ENCODE data around the gene SLC15A1. TPM values are rescaled to one million over a fixed set of nuclear protein-coding genes. Genes with fewer than 3 reads are reported as not detected.

Gene SLC15A1
- total and polyA plus RNA-seq, 9 donors: 0.04 to 14.1 (median 0.21) TPM; not detected in 1

GRCh38 chr13:98792785-98793495, 40.5 kb upstream of the SLC15A1 start:
- Histone ChIP-seq H3K27me3 (ENCODE audit: control insufficient read depth, insufficient read depth, low read length) (peaks cover 3% of the 10 kb centered on the region), H3K27ac (ENCODE audit: low read length) (no peak overlapping the region), H3K4me1 (ENCODE audit: control insufficient read depth, insufficient read depth, low read length) (no peaks in the 10 kb centered on the region), H3K4me3 (ENCODE audit: low read length) (no peak overlapping the region), H3K36me3 (ENCODE audit: control insufficient read depth, insufficient read depth, low read length) (peaks cover 53% of the 10 kb centered on the region), H3K9me3 (replicated peaks; ENCODE audit: control insufficient read depth, low read depth, low read length) (no peaks in the 10 kb centered on the region)
- 83% methylated on average over 9 of the region's 11 CpGs for WGBS (ENCODE audit: insufficient coverage)
- no peak for DNase-seq

- Histone ChIP-seq H3K36me3 (ENCODE audit: control insufficient read depth, insufficient read depth, low read length) (peaks cover 47% of the 10 kb centered on the region), H3K27me3 (ENCODE audit: control insufficient read depth, insufficient read depth, low read length) (peaks cover 3% of the 10 kb centered on the region), H3K4me1 (ENCODE audit: control insufficient read depth, insufficient read depth, low read length) (no peaks in the 10 kb centered on the region), H3K9me3 (replicated peaks; ENCODE audit: control insufficient read depth, low read depth, low read length) (no peaks in the 10 kb centered on the region), H3K27ac (ENCODE audit: low read length) (no peak overlapping the region), H3K4me3 (ENCODE audit: low read length) (no peak overlapping the region)
- 81% methylated on average over 4 of the region's 9 CpGs for WGBS (ENCODE audit: insufficient coverage)
- DNase-seq: no peak
Observed at GRCh38 chr13:98792321-98792720, 39.8 kb upstream of the SLC15A1 start.

- H3K36me3 ChIP-seq (ENCODE audit: control insufficient read depth, insufficient read depth, low read length): peaks cover 40% of the 10 kb centered on the region
- H3K4me3 ChIP-seq (ENCODE audit: low read length): no peak overlapping the region
- no peaks in the 10 kb centered on the region for H3K4me1 ChIP-seq (ENCODE audit: control insufficient read depth, insufficient read depth, low read length)
- H3K9me3 ChIP-seq (replicated peaks; ENCODE audit: control insufficient read depth, low read depth, low read length): no peaks in the 10 kb centered on the region
- 95% methylated on average over 7 of the region's 7 CpGs for WGBS (ENCODE audit: insufficient coverage)
- peaks cover 4% of the 10 kb centered on the region for H3K27me3 ChIP-seq (ENCODE audit: control insufficient read depth, insufficient read depth, low read length)
- DNase-seq: no peak
- H3K27ac ChIP-seq (ENCODE audit: low read length): no peak overlapping the region
Observed at GRCh38 chr13:98791611-98792010, 39.1 kb upstream of the SLC15A1 start.

- Histone ChIP-seq H3K27me3 (ENCODE audit: control insufficient read depth, insufficient read depth, low read length) (peaks cover 4% of the 10 kb centered on the region), H3K27ac (ENCODE audit: low read length) (no peak overlapping the region), H3K4me1 (ENCODE audit: control insufficient read depth, insufficient read depth, low read length) (no peaks in the 10 kb centered on the region), H3K9me3 (replicated peaks; ENCODE audit: control insufficient read depth, low read depth, low read length) (no peaks in the 10 kb centered on the region), H3K4me3 (ENCODE audit: low read length) (no peak overlapping the region), H3K36me3 (ENCODE audit: control insufficient read depth, insufficient read depth, low read length) (peaks cover 11% of the 10 kb centered on the region)
- WGBS (ENCODE audit: insufficient coverage): 87% methylated on average over 9 of the region's 9 CpGs
- DNase-seq: no peak
Observed at GRCh38 chr13:98787996-98788395, 35.5 kb upstream of the SLC15A1 start.

GRCh38 chr13:98787173-98787572, 34.7 kb upstream of the SLC15A1 start:
- 87% methylated on average over 5 of the region's 10 CpGs for WGBS (ENCODE audit: insufficient coverage)
- H3K27me3 ChIP-seq (ENCODE audit: control insufficient read depth, insufficient read depth, low read length): peaks cover 4% of the 10 kb centered on the region
- H3K9me3 ChIP-seq (replicated peaks; ENCODE audit: control insufficient read depth, low read depth, low read length): no peaks in the 10 kb centered on the region
- DNase-seq: no peak
- no peak overlapping the region for H3K27ac ChIP-seq (ENCODE audit: low read length)
- no peaks in the 10 kb centered on the region for H3K4me1 ChIP-seq (ENCODE audit: control insufficient read depth, insufficient read depth, low read length)
- no peak overlapping the region for H3K4me3 ChIP-seq (ENCODE audit: low read length)
- H3K36me3 ChIP-seq (ENCODE audit: control insufficient read depth, insufficient read depth, low read length): peaks cover 5% of the 10 kb centered on the region

DNA sequence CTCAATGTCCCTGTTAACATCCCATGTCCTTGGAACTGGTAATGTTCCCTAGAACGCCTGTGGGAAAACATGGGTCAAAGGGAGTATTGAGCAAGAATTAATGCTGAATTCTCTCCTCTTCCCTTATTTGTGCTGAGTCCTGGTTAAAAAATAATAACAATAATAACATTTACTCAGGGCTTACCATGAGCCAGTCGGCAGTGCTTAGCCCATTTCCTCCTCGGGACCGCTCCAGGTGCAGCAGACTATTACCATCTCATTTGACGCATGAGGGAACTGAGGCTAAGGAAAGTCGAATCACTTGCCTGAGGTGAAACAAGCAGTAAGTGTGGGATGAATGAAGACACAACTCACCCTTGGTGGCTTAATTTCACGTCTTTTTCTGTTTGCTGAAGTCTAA, 33.6 kb upstream of the SLC15A1 start:
- Histone ChIP-seq H3K9me3 (replicated peaks; ENCODE audit: control insufficient read depth, low read depth, low read length) (no peaks in the 10 kb centered on the region), H3K27me3 (ENCODE audit: control insufficient read depth, insufficient read depth, low read length) (peaks cover 4% of the 10 kb centered on the region), H3K4me3 (ENCODE audit: low read length) (no peak overlapping the region), H3K36me3 (ENCODE audit: control insufficient read depth, insufficient read depth, low read length) (no peaks in the 10 kb centered on the region), H3K27ac (ENCODE audit: low read length) (no peak overlapping the region), H3K4me1 (ENCODE audit: control insufficient read depth, insufficient read depth, low read length) (no peaks in the 10 kb centered on the region)
- WGBS (ENCODE audit: insufficient coverage): 65% methylated on average over 3 of the region's 7 CpGs
- no peak for DNase-seq

- Histone ChIP-seq H3K36me3 (ENCODE audit: control insufficient read depth, insufficient read depth, low read length) (no peaks in the 10 kb centered on the region), H3K27ac (ENCODE audit: low read length) (no peak overlapping the region), H3K9me3 (replicated peaks; ENCODE audit: control insufficient read depth, low read depth, low read length) (no peaks in the 10 kb centered on the region), H3K4me3 (ENCODE audit: low read length) (no peak overlapping the region), H3K4me1 (ENCODE audit: control insufficient read depth, insufficient read depth, low read length) (no peaks in the 10 kb centered on the region), H3K27me3 (ENCODE audit: control insufficient read depth, insufficient read depth, low read length) (peaks cover 4% of the 10 kb centered on the region)
- DNase-seq: no peak
- WGBS (ENCODE audit: insufficient coverage): 96% methylated on average over 7 of the region's 10 CpGs
Observed at GRCh38 chr13:98785405-98785804, 32.9 kb upstream of the SLC15A1 start.

- Histone ChIP-seq H3K4me3 (ENCODE audit: low read length) (no peak overlapping the region), H3K9me3 (replicated peaks; ENCODE audit: control insufficient read depth, low read depth, low read length) (no peaks in the 10 kb centered on the region), H3K36me3 (ENCODE audit: control insufficient read depth, insufficient read depth, low read length) (no peaks in the 10 kb centered on the region), H3K27ac (ENCODE audit: low read length) (no peak overlapping the region), H3K4me1 (ENCODE audit: control insufficient read depth, insufficient read depth, low read length) (no peaks in the 10 kb centered on the region), H3K27me3 (ENCODE audit: control insufficient read depth, insufficient read depth, low read length) (peaks cover 4% of the 10 kb centered on the region)
- WGBS (ENCODE audit: insufficient coverage): 92% methylated on average over 7 of the region's 8 CpGs
- no peak for DNase-seq
Observed at GRCh38 chr13:98784666-98785065, 32.2 kb upstream of the SLC15A1 start.

- no peaks in the 10 kb centered on the region for H3K9me3 ChIP-seq (replicated peaks; ENCODE audit: control insufficient read depth, low read depth, low read length)
- peaks cover 4% of the 10 kb centered on the region for H3K27me3 ChIP-seq (ENCODE audit: control insufficient read depth, insufficient read depth, low read length)
- WGBS (ENCODE audit: insufficient coverage): 77% methylated on average over 9 of the region's 12 CpGs
- no peak overlapping the region for H3K27ac ChIP-seq (ENCODE audit: low read length)
- no peak overlapping the region for H3K4me3 ChIP-seq (ENCODE audit: low read length)
- no peak for DNase-seq
- no peaks in the 10 kb centered on the region for H3K36me3 ChIP-seq (ENCODE audit: control insufficient read depth, insufficient read depth, low read length)
- H3K4me1 ChIP-seq (ENCODE audit: control insufficient read depth, insufficient read depth, low read length): no peaks in the 10 kb centered on the region
Observed at GRCh38 chr13:98783856-98784478, 31.5 kb upstream of the SLC15A1 start.

- Histone ChIP-seq H3K9me3 (replicated peaks; ENCODE audit: control insufficient read depth, low read depth, low read length) (no peaks in the 10 kb centered on the region), H3K36me3 (ENCODE audit: control insufficient read depth, insufficient read depth, low read length) (no peaks in the 10 kb centered on the region), H3K27me3 (ENCODE audit: control insufficient read depth, insufficient read depth, low read length) (peaks cover 2% of the 10 kb centered on the region), H3K4me1 (ENCODE audit: control insufficient read depth, insufficient read depth, low read length) (no peaks in the 10 kb centered on the region), H3K27ac (ENCODE audit: low read length) (no peak overlapping the region), H3K4me3 (ENCODE audit: low read length) (no peak overlapping the region)
- WGBS (ENCODE audit: insufficient coverage): 76% methylated on average over 4 of the region's 5 CpGs
- no peak for DNase-seq
Observed at GRCh38 chr13:98782654-98783053, 30.2 kb upstream of the SLC15A1 start.

All from muscle of leg (tissue), 11 donors.